ENCODE results near the gene KCNMA1. TPM values are rescaled to one million over a fixed set of nuclear protein-coding genes. Genes with fewer than 3 reads are reported as not detected.

KCNMA1 gene
- total RNA-seq, 1 donor from 2014 or later: 2.2 TPM

- DNase-seq (ENCODE audit: missing footprints) (no peak), ATAC-seq (no peak)
- intact Hi-C loops (cut with DNase I): no loop called here
Observed at GRCh38 chr10:77052593-77052992, 585.0 kb downstream of the KCNMA1 start.

GRCh38 chr10:77051837-77052236 lies 585.8 kb downstream of the KCNMA1 start:
- intact Hi-C loops (cut with DNase I): no loop called here
- DNase-seq (ENCODE audit: missing footprints): no peak
- ATAC-seq: no peak

GRCh38 chr10:77049896-77050295 lies 587.7 kb downstream of the KCNMA1 start:
- intact Hi-C loops (cut with DNase I): no loop called here
- ATAC-seq (no peak), DNase-seq (ENCODE audit: missing footprints) (no peak)

GRCh38 chr10:77049146-77049545 lies 588.5 kb downstream of the KCNMA1 start:
- DNase-seq (ENCODE audit: missing footprints) (no peak), ATAC-seq (no peak)
- intact Hi-C loops (cut with DNase I): no loop called here

- ATAC-seq (no peak), DNase-seq (ENCODE audit: missing footprints) (no peak)
- intact Hi-C loops (cut with DNase I): no loop called here
Observed at GRCh38 chr10:77045085-77045484, 592.5 kb downstream of the KCNMA1 start.

GRCh38 chr10:77043420-77043763 lies 594.2 kb downstream of the KCNMA1 start:
- ATAC-seq: no peak
- intact Hi-C loops (cut with DNase I): no loop called here

GRCh38 chr10:77042706-77043419 lies 594.7 kb downstream of the KCNMA1 start:
- intact Hi-C loops (cut with DNase I): no loop called here
- DNase-seq (ENCODE audit: missing footprints) (no peak), ATAC-seq (no peak)

More at GRCh38 chr10:77043420-77043763, 594.2 kb downstream of the KCNMA1 start:
- no peak for DNase-seq (ENCODE audit: missing footprints)

- DNase-seq (ENCODE audit: missing footprints): no peak
Observed at GRCh38 chr10:77041636-77042258, 595.9 kb downstream of the KCNMA1 start.

GRCh38 chr10:77038407-77038806 lies 599.2 kb downstream of the KCNMA1 start:
- DNase-seq (ENCODE audit: missing footprints) (no peak), ATAC-seq (no peak)
- intact Hi-C loops (cut with DNase I): no loop called here

More at GRCh38 chr10:77041636-77042258, 595.9 kb downstream of the KCNMA1 start:
- intact Hi-C loops (cut with DNase I): no loop called here
- peak; percentile 31 for ATAC-seq

- intact Hi-C loops (cut with DNase I): no loop called here
- ATAC-seq: no peak
- no peak for DNase-seq (ENCODE audit: missing footprints)
Observed at GRCh38 chr10:77037735-77038403, 599.7 kb downstream of the KCNMA1 start.

- DNase-seq (ENCODE audit: missing footprints): no peak
- ATAC-seq: no peak
- intact Hi-C loops (cut with DNase I): no loop called here
Observed at GRCh38 chr10:77036993-77037734, 600.4 kb downstream of the KCNMA1 start.

GRCh38 chr10:77036276-77036675 lies 601.3 kb downstream of the KCNMA1 start:
- intact Hi-C loops (cut with DNase I): no loop called here
- ATAC-seq: no peak

GRCh38 chr10:77034795-77035194 lies 602.8 kb downstream of the KCNMA1 start:
- ATAC-seq: no peak
- intact Hi-C loops (cut with DNase I): no loop called here
- no peak for DNase-seq (ENCODE audit: missing footprints)

More at GRCh38 chr10:77036276-77036675, 601.3 kb downstream of the KCNMA1 start:
- DNase-seq (ENCODE audit: missing footprints): no peak

- ATAC-seq: no peak
- DNase-seq (ENCODE audit: missing footprints): no peak
- intact Hi-C loops (cut with DNase I): no loop called here
Observed at GRCh38 chr10:77034240-77034639, 603.4 kb downstream of the KCNMA1 start.

- no peak for ATAC-seq
- no peak for DNase-seq (ENCODE audit: missing footprints)
- intact Hi-C loops (cut with DNase I): no loop called here
Observed at GRCh38 chr10:77032188-77032570, 605.4 kb downstream of the KCNMA1 start.

GRCh38 chr10:77031531-77032187 lies 605.9 kb downstream of the KCNMA1 start:
- DNase-seq (ENCODE audit: missing footprints) (no peak), ATAC-seq (no peak)
- intact Hi-C loops (cut with DNase I): no loop called here

- DNase-seq (ENCODE audit: missing footprints): no peak
- no peak for ATAC-seq
- intact Hi-C loops (cut with DNase I): no loop called here
Observed at GRCh38 chr10:77030974-77031373, 606.6 kb downstream of the KCNMA1 start.

GRCh38 chr10:77029777-77030717 lies 607.6 kb downstream of the KCNMA1 start:
- DNase-seq (ENCODE audit: missing footprints) (no peak), ATAC-seq (no peak)
- intact Hi-C loops (cut with DNase I): no loop called here

All from Right ventricle myocardium inferior (tissue), 1 donor.